ENCODE data around the gene NUAK1. TPM values are rescaled to one million over a fixed set of nuclear protein-coding genes. Genes with fewer than 3 reads are reported as not detected.

The NUAK1 gene
- polyA plus RNA-seq, 1 donor from 2014 or later = 8.3 TPM

- Histone ChIP-seq H3K27ac (ENCODE audit: low read length) (no peak overlapping the region), H3K79me2 (replicated peaks; ENCODE audit: insufficient read depth, low read length) (no peaks in the 10 kb centered on the region), H2AFZ (ENCODE audit: low read depth, low read length) (no peak overlapping the region), H3K9me2 (ENCODE audit: insufficient read depth, low read length) (no peaks in the 10 kb centered on the region), H3K4me3 (ENCODE audit: low read length) (no peak overlapping the region), H3F3A (ENCODE audit: insufficient read depth, low read length, poor library complexity, severe bottlenecking) (no peaks in the 10 kb centered on the region), H3K9me3 (ENCODE audit: low read length) (no peaks in the 10 kb centered on the region), H3K36me3 (ENCODE audit: insufficient read depth, low read length) (no peaks in the 10 kb centered on the region), H3K4me2 (ENCODE audit: low read length) (no peak overlapping the region), H4K20me1 (ENCODE audit: insufficient read depth) (no peaks in the 10 kb centered on the region), H3K9ac (ENCODE audit: low read length) (no peak overlapping the region), H3K27me3 (ENCODE audit: insufficient read depth, low read depth, low read length) (no peaks in the 10 kb centered on the region)
- TF ChIP-seq RAD21 (conservative IDR thresholded peaks at IDR 0.05) (peak; percentile 36), SMC3 (conservative IDR thresholded peaks at IDR 0.05; ENCODE audit: poor library complexity) (peak; percentile 38), REST (IDR thresholded peaks at IDR 0.05; ENCODE audit: borderline replicate concordance) (no peak), CTCF (IDR thresholded peaks at IDR 0.05; ENCODE audit: poor library complexity, severe bottlenecking) (peak; percentile 42), EZH2 (IDR thresholded peaks at IDR 0.05; ENCODE audit: borderline replicate concordance, insufficient read depth, low read length, poor library complexity, severe bottlenecking) (no peak)
These were observed 10.5 kb upstream of the NUAK1 start for GRCh38 chr12:106149096-106149784.

GRCh38 chr12:106147956-106148355 lies 9.2 kb upstream of the NUAK1 start:
- Histone ChIP-seq H3K4me3 (ENCODE audit: low read length) (no peak overlapping the region), H3K27me3 (ENCODE audit: insufficient read depth, low read depth, low read length) (no peaks in the 10 kb centered on the region), H2AFZ (ENCODE audit: low read depth, low read length) (no peak overlapping the region), H3K27ac (ENCODE audit: low read length) (no peak overlapping the region), H3K79me2 (replicated peaks; ENCODE audit: insufficient read depth, low read length) (no peaks in the 10 kb centered on the region), H3F3A (ENCODE audit: insufficient read depth, low read length, poor library complexity, severe bottlenecking) (no peaks in the 10 kb centered on the region), H3K4me2 (ENCODE audit: low read length) (no peak overlapping the region), H3K9me2 (ENCODE audit: insufficient read depth, low read length) (no peaks in the 10 kb centered on the region), H3K9ac (ENCODE audit: low read length) (no peak overlapping the region), H3K36me3 (ENCODE audit: insufficient read depth, low read length) (no peaks in the 10 kb centered on the region), H4K20me1 (ENCODE audit: insufficient read depth) (no peaks in the 10 kb centered on the region), H3K9me3 (ENCODE audit: low read length) (no peaks in the 10 kb centered on the region)
- TF ChIP-seq SMC3 (conservative IDR thresholded peaks at IDR 0.05; ENCODE audit: poor library complexity) (no peak), TAF1 (IDR thresholded peaks at IDR 0.05; ENCODE audit: low read depth) (no peak), MXI1 (conservative IDR thresholded peaks at IDR 0.05; ENCODE audit: poor library complexity, severe bottlenecking) (no peak), REST (IDR thresholded peaks at IDR 0.05; ENCODE audit: borderline replicate concordance) (no peak), EZH2 (IDR thresholded peaks at IDR 0.05; ENCODE audit: borderline replicate concordance, insufficient read depth, low read length, poor library complexity, severe bottlenecking) (no peak), CTCF (IDR thresholded peaks at IDR 0.05; ENCODE audit: poor library complexity, severe bottlenecking) (no peak), EP300 (conservative IDR thresholded peaks at IDR 0.05; ENCODE audit: poor library complexity, severe bottlenecking) (no peak), RAD21 (conservative IDR thresholded peaks at IDR 0.05) (no peak)
